ENCODE data around the gene RETREG3.

RETREG3 gene

DNA sequence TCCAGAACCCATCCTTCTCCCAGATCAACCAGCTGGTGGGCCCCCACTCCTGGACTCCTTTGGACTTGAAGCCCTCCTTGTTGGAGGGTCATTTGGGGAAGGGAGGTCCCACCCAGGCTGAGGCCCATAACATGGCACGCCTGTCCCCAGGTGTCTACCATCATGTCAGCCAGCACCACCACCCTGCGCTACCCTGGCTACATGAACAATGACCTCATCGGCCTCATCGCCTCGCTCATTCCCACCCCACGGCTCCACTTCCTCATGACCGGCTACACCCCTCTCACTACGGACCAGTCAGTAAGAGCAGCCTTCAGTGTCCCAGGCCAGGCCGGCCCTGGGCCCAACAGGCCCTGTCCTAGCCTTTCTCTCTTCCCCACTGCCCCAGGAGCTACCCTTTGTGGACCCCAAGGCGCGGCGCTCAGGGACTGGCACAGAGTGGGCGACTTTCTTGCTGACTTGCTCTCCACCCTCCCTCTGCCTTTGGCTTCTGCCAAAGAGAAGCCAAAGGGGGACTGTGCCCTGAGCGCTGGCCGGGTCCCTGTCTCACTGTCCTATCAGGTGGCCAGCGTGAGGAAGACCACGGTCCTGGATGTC lies 4.6 kb upstream of the RETREG3 start:
- DNase-seq (ENCODE audit: low read depth in 2 of 2): no peak

GRCh38 chr17:42612013-42612412 lies 2.8 kb upstream of the RETREG3 start:
- no peak for DNase-seq (ENCODE audit: low read depth in 2 of 2)

- DNase-seq (ENCODE audit: low read depth in 2 of 2): peak in 1 of 2 experiments; percentile 4
Measured at GRCh38 chr17:42609814-42610801, 934 bp upstream of the RETREG3 start.

DNA sequence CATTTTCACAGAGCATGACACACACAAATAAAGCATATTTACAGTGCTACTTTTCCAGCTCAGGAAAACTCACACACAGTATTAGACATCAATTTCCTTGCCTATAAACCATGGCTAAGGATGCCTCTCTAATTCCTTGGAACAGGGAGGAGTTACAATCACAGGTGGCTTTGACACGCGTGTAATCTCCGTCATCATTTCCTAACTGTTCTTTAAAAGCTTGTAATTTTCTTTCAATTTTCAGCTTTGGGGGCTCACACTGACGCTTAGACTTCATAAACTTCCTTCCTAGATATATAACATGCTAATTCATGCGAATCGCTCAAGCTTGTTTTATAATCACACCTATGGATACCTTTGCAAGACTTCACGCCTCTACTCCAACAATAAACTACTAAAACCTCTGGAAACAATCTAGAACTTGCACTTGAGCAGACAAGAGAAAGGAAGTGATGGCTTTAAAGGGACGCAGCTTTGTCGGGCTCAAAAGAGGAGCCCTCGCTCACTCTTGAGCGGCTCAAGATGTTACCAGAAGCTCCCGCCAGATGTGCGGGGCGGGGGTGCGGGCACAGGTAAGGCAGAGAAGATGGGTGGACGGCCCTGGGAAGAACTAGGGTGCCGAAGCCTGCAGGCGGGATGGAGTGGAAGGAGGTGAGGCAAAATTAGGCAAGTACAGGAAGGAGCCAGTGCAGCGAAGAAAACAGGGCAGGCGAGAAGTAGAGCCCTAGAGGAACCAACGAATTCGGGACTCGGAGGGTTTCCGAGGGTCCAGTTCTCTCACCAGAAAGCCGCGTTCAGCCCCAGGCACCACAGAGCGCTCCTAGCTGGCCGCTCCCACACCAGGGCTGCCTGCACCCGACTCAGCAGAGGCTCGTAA lies 631 bp downstream of the RETREG3 start:
- DNase-seq (ENCODE audit: low read depth in 2 of 2): peak in 1 of 2 experiments; percentile 4

- no peak for DNase-seq (ENCODE audit: low read depth in 2 of 2)
Measured at GRCh38 chr17:42607769-42608168, 1.4 kb downstream of the RETREG3 start.

GRCh38 chr17:42603318-42603717 lies 5.9 kb downstream of the RETREG3 start:
- no peak for DNase-seq (ENCODE audit: low read depth in 2 of 2)

DNA sequence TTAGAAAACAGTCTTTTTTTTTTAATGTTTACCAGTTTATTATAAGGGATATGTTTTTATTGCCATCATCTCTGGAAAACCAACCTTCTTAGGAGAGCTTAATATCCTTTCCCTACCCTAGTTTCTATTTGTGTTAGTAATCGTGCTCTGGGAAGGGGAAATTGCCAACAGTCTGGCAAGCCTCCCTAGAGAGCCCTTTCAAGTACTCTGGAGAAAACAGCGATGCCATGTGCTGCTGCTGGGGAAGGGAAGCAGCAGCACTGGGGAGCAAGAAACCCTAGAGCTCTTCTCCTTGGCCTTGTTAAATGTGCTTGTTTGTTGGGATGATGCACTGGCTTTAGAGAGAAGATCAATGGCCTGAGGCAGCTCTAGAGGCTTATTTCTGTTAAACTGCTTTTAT lies 10.3 kb downstream of the RETREG3 start:
- no peak for DNase-seq (ENCODE audit: low read depth in 2 of 2)

DNA sequence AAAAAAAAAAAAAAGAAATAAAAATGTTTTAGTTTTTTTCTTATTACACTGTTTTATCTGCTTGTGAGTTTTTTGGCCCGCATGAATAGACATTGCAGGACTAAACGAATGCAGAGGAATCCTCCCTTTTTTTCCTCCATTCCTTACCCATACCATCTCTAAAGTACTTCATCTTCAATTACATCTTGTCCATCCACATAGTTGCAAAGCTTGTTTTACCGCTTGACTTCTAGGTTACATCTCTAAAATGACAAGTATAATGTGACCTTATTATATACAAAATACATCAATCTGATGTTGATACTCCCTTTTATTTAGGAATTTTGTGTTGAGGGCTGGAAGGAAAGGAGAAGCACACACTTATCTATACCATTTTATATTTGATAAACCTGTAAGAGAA lies 12.8 kb downstream of the RETREG3 start:
- DNase-seq (ENCODE audit: low read depth in 2 of 2): no peak

- DNase-seq (ENCODE audit: low read depth in 2 of 2): no peak
Measured at GRCh38 chr17:42591411-42591810, 17.8 kb downstream of the RETREG3 start.

GRCh38 chr17:42590886-42591285 lies 18.3 kb downstream of the RETREG3 start:
- no peak for DNase-seq (ENCODE audit: low read depth in 2 of 2)

- DNase-seq (ENCODE audit: low read depth in 2 of 2): no peak
Measured at GRCh38 chr17:42586514-42587230, 22.5 kb downstream of the RETREG3 start.

DNA sequence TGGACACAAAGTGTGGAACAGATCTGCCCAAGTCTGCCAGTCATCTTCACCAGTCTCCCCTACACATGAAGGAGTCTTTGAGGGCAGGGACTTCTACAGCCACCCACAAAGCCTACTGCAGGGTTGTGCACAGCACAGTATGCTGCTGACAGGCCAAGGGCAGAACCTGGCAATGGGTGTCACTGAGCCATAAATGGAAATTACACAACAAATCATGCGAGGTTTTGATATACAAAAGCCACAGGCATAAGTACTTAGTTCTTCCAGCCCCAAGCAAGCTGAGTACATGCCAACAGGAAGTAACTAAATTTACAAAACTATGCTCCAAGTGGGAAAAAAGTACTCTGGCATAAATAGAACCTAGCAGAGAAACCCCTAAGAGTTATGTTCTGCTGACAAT lies 23.8 kb downstream of the RETREG3 start:
- DNase-seq (ENCODE audit: low read depth in 2 of 2): no peak

DNA sequence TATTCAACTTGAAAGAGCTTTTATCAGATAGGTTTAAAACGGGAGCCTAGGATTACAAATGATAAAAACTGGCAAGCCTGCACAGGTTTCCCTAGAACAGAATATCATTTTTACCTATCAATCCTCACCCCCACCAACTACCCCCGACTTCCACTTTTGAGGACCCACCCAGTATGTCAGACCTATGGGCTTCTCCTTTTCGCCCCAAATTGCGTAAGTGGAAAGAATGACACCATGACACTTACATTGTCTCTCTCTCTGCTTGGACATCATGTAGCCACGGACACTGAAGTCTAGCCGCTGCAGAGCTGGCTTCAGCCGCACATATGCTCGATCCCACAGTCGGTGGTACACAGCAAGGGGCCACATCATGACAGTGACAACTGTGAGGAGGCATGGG lies 24.3 kb downstream of the RETREG3 start:
- no peak for DNase-seq (ENCODE audit: low read depth in 2 of 2)

DNA sequence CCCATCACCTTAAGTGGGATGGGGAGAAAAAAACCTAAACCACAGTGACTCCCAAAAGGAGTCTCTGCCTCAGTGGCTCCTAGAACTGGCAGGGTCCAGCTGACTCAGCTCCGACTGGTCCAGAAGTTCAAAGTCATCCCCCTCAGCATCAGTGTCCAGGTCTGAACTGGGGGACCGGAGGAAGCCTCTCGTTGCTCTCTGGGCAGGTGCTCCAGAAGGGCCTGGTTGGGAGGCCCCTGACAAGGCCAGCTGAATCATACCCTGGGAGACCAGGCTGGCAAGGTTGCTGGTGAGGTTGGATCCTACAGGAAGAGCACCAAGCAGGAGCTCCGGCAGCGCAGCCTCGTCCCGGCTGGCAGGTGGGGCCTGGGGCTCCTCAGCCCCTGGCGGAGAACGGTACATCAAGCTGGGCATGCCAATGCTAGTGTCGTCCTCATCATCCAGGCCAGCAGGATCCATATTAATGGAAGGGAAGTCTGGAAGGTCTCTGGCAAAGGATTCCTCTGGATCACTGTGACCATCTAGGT lies 27.4 kb downstream of the RETREG3 start:
- no peak for DNase-seq (ENCODE audit: low read depth in 2 of 2)

DNA sequence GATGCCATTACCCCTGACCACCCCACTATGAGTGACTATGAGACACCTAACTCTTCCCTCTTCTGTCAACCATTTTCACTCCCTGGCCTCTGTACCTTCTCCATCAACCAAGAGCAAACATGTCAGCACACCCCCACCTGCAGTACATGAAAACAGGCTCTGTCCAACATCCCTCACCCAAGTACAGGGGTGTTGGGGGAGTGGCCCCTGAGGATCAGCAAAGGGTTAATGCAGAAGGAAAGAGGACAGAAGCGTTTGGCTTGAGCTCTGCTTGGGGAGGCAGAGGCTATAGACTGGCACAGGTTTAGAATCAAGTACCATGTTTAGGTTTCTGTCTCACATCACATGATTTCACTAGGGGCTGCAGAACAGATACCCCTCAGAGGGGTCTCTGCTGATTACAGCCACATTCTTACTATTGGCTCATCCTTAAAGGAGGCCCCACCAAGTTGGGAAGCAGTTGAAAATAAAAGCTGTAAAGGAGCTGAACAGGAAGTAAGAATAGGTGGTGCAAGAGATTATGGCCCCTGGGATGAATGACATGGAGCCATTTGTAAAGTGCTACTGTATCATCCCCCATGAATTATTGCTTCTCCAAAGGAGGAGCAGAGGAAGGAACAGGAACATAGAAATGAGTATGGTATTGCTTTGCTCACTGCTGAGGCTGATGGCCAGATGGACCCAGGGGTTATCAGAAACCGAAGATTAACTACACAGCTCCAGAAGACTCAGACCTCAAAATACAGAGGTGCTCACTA lies 29.2 kb downstream of the RETREG3 start:
- no peak for DNase-seq (ENCODE audit: low read depth in 2 of 2)

DNA sequence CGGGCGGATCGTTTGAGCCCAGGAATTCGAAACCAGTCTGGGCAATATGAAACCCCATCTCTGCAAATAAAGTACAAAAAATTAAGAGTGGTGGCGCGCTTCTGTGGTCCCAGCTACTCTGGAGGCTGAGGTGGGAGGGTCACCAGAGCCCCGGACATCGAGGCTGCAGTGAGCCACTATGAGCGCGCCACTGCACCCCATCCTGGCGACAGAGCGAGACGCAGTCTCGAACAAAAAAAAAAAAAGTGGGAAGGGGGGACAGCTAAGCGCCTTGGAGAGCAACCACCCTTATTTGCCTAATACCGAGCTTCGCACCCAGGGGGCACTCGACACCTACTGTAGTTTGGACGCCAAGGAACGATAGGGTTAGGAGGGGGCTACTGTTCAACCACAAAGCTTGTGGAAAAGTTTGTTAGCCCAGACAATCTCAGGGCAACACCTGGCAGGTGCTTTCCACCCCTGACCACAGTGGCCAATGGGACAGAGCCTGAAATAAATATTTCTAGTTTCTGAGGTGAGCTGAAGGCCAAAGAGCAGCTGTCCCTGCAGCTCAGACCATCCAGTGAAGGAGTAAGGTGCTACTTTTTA lies 30.8 kb downstream of the RETREG3 start:
- peak; percentile 49 to 76 for DNase-seq (ENCODE audit: low read depth in 2 of 2)

DNA sequence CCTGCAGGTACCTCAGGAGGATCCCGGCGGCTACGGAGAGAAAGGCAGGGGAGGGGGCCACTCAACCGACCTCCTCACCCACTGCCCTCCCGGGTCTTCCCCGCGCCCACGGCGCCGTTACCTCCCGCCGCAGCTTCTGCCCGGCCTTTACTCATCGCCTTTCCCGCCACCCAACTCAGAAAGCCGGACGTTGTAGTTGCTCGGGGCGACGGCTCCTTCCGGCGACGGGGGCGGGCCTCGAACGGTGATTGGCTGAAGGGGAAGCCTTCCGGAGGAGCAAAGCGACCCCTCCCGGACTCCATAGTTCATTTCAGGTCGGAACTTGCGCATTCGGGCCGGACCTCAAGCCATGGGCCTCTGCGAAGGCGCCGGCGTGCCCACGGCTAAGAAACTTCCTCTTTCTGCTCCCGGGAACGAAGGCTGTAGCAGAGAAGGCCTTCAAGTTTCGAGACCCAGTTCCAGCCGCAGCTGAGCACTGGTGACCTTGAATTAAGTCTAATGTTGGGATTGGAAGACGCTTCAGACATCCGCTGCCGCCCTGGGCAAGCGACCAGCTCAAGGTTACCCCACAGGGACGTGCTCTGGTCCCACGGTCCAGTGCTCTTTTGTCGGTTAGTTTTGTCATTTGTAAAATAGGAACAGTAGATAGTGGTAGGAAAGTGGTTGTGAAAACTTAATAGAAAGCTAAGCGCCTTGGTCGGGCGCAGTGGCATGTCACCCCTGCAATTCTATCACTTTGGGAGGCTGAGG lies 31.5 kb downstream of the RETREG3 start, which contains the start of gene PSMC3IP:
PSMC3IP (minus strand) TSS at position 198 of the 750 bp plus-strand sequence; CDS start at position 155, 43 bp downstream.
- DNase-seq (ENCODE audit: low read depth in 2 of 2): peak; percentile 89 to 96

DNA sequence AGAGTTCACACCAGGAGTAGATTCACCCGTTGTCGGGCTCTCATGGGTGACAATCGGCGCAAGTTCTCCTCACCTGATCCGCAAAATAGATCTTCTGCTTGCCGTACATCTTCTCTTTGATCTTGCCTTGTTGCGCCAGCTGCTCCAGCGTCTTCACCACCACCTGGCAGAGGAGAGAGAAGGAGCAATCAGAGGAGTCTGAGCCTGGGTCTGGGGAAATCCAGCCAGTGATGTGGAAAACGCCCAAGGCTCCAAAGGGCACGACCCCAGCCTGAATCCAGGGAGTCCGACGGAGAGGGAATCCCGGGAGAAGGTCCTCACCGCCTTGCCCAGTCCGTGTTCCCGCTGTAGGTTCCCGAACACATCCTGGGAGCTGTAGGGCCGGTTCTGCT lies 32.0 kb downstream of the RETREG3 start:
- peak in 1 of 2 experiments; percentile 15 for DNase-seq (ENCODE audit: low read depth in 2 of 2)

- DNase-seq (ENCODE audit: low read depth in 2 of 2): no peak
Measured at GRCh38 chr17:42574463-42574862, 34.7 kb downstream of the RETREG3 start.
